ENCODE data around the gene DDX49.
A peak's percentile ranks its signal among the peaks of the same experiment; 100 is the strongest.
"Not testable (repeated sequence)": the region's sequence is repeated elsewhere in the genome, so short reads cannot be mapped to it uniquely, and the experiment has no call there.

The DDX49 gene

GRCh38 chr19:18946335-18946734 lies 26.8 kb downstream of the DDX49 start:
- no peak for DNase-seq

- no peak for DNase-seq
Measured at GRCh38 chr19:18946918-18947317, 27.4 kb downstream of the DDX49 start.

DNA sequence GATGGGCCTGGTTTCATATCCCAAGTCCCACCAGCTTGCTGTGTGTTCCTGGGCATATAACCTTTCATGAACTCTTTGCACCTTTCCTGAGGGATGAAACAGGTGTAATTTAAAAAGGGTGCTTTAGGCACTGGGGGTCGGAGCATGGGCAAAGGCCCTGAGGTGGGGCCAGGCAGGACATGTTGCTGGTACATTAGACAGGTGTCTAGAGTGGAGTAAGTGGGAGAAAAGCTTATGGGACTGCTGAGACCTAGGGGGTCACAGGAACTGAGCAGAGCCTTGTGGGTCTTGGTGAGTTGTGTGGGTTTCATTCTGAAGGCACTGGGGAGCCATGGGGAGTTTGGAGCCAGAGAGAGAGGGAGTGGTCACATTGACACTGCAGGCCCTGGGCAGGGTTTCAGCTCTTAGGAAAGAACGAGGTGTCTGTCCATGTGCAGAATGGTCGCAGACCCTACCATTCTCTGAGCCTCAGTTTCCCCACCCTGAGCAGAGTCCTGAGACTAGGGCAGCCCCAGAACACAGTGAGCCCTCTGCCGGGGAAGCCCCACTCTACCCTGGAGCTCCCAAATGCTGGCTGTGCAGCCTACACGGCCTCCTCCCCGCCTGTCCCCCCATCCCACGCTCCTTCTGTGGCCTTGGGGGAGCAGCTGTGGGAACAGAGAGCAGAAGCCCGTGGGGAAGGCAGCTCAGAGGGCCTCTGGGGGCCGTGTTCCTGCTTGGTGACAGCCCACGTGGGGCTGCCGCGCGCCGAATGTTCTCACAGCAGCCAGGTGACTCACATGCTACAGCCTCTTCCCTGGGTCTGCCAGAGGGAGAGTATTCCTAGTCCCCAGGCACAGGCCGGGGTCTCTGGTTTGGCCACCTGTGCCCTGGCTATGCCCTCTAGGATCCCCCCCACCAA lies 28.8 kb downstream of the DDX49 start:
- DNase-seq = no peak

DNA sequence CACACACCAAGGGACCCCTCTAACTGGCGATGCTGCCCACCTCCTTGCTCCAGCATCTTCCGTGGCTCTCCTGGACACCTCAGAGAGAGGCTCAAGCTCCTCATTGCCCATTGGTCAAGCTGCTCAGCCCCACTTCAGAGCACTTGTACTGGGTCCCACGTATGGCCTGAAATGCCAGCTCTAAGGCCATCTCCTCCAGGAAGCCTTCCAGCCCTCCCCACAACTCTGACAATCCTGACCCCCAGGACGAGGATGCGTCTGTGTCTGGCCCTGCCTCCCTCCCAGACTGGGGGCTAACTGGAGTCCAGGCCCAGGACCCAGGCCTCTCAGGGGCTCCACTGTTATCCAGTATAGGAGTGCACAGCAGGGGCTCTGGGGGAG lies 29.5 kb downstream of the DDX49 start:
- no peak for DNase-seq

DNA sequence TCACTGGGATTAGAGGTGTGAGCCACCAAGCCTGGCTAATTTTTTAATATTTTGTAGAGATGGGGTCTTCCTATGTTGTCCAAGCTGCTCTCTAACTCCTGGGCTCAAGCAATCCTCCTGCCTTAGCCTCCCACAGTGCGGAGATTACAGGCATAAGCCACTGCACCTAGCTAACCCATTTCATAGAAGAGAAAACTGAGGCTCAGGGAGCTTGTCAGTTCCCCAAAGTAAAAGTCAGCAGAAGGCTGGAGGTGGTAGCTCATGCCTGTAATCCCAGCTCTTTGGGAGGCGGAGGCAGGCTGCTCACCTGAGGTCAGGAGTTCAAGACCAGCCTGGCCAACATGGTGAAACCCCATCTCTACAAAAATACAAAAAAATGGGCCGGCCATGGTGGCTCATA lies 30.3 kb downstream of the DDX49 start:
- DNase-seq = no peak

DNA sequence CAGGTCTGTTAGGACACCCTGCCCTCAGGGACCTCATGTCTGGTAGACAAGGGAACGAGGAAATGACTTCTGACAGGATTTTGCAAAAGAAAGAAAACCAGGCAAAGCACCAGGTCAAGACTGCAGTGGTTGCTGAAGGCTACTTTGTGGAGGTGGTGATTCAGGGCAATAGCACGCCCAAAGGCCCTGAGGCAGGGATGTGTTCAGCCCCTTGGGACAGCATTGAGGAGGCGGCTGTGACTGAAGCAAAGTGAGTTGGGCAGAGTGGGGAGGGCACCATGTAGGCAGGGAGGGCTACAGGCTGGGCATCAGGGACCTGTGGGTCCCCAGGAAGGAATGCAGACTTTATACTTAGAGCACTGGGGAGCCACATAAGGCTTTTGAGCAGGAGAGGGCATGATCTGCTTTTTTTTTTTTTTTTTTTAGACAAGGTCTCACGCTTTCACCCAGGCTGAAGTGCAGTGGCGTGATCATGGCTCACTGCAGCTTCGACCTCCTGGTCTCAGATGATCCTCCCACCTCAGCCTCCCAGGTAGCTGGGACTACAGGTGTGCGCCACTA lies 32.3 kb downstream of the DDX49 start:
- no peak for DNase-seq

DNA sequence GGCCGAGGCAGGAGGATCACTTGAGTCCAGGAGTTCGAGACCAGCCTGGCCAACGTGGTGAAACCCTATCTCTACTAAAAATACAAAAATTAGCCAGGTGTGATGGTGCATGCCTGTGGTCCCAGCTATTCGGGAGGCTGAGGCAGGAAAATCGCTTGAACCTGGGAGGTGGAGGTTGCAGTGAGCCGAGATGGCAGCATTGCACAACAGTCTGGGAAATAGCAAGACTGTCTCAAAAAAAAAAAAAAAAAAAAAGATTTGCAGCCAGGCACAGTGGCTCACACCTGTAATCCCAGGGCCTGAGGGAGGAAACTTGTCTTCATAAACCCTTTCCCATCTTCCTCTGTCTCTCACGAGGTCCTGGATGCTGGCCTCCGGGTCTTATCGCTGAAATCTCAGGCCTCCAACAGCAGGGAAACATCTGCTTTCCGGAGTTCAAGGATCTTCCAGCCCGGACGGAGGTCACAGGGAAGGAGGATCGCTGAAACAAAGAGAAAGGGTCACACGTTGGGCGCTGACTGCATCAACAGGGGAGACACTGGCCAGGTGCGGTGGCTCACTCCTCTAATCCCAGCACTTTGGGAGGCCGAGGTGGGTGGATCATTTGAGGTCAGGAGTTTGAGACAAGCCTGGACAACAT lies 33.0 kb downstream of the DDX49 start:
- not testable (repeated sequence) for DNase-seq

DNA sequence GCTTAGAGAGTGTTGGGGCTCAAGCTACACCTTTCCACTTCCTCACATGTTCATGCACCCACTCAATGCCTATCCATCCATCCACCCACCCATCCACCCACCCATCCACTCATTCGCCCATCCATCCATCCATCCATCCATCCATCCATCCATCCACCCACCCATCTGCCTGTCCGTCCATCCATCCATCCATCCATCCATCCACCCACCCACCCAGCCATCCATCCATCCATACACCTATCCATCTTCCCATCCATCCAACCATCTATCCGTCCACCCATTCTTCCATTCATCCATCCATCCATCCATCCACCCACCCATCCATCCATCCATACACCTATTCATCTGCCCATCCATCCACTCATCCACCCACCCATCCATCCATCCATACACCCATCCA lies 34.6 kb downstream of the DDX49 start:
- no peak for DNase-seq

- no peak for DNase-seq
Measured at GRCh38 chr19:18955042-18955441, 35.5 kb downstream of the DDX49 start.

DNA sequence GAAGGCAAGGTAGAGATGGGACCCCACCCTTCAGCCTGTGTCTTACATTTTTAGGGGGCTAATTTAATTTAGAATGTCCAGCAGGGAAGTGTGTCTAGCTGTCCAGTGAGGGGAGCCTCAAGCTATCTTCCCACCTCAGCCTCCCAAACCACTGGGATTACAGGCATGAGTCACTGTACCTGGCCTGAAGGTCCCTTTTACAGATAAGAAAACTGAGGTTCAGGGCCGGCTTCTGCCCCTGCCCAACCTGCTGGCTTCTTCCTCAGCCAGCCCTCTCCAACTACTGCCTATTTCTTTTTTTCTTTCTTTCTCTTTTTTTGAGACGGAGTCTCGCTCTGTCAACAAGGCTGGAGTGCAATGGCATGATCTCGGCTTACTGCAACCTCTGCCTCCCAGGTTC lies 40.9 kb downstream of the DDX49 start:
- no peak for DNase-seq

DNA sequence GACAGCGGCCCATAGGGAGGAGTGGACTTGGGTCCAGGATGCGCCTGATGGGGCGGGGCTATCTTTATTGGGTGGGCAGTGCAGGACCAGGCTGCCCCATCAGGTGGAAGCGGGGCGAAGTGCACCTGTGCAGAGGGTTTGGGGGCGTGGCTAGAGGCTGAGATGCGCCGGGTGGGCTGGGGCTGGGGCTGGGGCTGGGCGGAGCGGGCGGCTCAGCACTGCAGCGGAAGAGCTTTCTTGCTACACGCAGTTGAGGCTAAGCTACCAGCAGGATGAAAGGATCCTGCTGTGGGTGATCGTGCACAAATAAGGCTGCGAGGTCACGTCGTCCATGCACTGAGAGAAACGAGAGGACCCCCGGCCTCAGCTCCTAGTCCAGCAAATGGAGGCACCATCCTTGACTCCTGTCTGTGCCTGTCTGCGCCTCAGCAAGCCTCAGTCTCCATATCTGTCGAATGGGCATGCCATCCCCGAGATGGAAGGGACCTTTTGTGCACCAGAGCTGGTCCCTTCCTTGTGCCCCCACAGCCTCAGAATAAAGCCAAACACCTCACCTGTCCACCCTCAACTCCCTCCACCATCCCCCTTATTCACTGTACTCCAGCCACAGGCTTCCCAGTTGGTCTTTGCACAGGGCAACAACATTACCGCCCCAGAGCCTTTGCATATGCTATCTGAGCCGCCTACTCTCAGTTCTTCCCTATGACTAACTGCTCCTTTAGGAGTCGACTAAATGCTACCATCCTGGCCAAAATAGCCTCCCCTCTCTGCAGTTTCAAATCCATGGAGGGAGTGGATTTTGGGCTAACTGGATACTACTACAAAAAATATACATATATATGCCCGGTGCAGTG lies 42.5 kb downstream of the DDX49 start:
- DNase-seq = peak; percentile 44

DNA sequence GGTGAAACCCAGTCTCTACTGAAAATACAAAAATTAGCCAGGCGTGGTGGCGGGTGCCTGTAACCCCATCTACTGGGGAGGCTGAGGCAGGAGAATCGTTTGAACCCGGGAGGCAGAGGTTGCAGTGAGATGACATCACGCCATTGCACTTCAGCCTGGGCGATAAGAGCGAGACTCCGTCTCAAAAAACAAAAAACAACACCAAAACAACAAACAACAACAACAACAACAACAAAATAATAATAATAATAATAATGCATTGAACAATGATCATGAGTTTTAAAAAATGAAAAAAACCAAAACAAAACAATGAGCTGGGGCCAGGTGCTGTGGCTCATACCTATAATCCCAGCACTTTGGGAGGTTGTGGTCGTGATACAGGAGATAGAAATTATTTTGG lies 44.6 kb downstream of the DDX49 start:
- DNase-seq = no peak

DNA sequence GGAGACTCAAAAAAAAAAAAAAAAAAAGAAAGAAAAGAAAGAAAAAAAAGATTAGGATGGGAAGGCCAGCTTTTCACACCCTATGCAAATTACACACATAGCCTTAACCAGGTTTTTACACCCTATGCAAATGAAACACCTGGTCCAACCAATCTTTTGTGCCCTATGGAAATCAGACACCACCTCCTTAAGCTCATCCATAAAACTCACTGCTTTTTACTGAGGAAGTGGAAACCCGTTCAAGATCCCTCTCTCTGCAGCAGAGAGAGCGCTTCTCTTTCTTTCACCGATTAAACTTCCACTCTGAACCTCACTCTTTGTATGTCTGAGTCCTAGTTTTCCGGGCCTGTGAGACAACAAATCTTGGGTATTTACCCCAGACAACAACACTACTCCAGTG lies 46.8 kb downstream of the DDX49 start:
- no peak for DNase-seq

DNA sequence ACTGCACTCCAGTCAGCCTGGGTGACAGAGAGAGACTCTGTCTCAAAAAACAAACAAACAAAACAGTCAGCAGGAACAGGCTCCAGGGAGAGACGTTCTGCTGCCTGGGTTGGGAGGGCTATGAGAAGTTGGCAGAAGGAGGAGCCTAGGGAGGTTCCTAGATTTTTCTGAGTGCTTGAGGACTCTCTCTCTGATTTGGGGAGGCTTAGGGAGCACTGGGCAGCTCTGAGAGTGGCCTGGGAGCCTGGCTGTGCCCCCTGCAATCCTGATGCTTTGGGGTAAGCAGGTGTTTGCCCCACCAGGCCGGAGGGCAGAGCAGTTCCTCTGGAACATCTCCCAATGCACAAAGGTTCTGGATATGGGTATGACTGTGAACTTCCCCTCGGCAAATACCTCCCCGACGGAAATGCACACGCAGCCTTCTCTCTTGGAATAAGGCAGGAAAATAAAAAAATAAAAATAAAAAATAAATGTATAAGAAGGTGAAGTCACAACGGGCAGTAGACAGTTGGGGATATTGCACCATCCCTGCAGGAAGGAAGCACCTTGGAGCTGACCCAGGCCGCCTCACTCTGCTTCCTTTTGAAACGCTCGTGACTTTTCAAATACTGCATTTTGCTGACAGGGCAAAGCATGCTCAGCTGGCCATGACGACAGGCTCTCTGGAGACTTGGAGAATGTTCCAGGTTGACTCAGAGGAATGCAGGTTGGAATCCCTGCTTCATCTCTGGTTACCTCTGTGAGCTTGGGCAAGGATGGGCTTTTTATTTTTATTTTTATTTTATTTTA lies 48.0 kb downstream of the DDX49 start:
- no peak for DNase-seq

DNA sequence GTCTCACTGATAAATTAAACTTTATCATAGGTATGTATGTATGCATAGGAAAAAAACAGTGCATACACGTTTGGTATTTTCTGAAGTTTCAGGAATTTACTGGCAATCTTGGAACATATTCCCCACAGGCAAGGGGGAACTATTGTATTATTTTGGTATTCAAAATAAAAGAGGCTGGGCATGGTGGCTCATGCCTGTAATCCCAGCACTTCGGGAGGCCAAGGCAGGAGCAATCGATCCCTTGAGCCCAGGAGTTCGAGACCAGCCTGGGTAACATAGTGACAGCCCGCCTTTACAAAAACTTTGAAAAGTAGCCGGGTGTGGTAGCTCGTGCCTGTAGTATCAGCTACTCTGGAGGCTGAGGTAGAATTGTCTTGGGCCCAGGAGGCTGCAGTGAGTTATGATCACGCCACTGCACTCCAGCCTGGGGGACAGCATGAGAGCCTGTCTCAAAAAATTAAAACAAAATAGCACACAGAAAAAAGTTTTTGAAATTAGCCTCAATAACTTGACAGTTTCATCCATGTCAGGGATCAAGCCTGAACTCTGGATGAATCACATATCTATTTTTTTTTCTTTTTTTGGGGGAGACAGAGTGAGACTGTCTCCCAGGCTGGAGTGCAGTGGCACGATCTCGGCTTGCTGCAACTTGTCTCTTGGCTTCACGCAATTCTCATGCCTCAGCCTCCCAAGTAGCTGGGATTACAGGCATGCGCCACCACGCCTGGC lies 50.6 kb downstream of the DDX49 start:
- DNase-seq = no peak

GRCh38 chr19:18972301-18972811 lies 52.8 kb downstream of the DDX49 start:
- no peak for DNase-seq

DNA sequence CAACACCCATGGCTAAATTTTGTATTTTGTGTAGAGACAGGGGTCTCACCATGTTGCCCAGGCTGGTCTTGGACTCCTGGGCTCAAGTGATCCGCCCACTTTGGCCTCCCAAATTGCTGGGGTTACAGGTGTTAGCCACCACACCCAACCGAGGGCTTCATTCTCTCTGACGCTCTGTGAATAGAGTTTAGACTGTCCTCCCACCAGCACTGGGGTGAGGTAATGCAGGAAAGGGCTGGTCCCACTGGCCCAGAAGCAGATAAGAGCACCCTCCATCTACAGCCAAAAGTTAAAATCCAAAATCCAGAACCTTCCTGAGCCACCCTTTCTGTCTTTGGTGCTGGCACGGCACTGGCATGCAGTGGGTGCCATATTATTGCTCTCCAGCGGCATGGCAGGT lies 53.3 kb downstream of the DDX49 start:
- no peak for DNase-seq

DNA sequence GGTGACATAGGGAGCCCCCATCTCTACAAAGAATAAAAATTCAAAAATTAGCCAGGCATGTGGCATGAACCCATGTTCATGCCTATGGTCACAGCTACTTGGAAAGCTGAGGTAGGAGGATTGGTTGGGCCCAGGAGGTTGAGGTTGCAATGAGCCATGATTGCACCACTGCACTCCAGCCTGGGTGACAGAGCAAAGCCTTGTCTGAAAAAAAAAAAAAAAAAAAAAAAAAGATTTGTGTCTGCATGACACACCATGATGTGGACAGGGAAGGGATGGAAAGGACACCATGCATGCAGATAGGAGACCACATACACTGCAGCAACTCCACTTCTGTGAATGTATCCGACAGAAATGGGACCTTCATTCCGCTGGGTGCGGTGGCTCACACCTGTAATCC lies 55.5 kb downstream of the DDX49 start:
- no peak for DNase-seq

- no peak for DNase-seq
Measured at GRCh38 chr19:18975869-18976268, 56.4 kb downstream of the DDX49 start.
